Activated CD8-positive, alpha-beta memory T cell treated with anti-CD3 and anti-CD28 coated beads, Interleukin-2, amount 50 U/mL, for 24 hours (primary cell): ENCODE results near the gene AP2M1.
"Not testable (repeated sequence)": the region's sequence is repeated elsewhere in the genome, so short reads cannot be mapped to it uniquely, and the experiment has no call there.

Source experiments
- DNase-seq: peaks from one replicate; pipeline ENCODE4 v3.0.0-alpha.2; 2020; ENCODE audit errors: extremely low read depth

Gene AP2M1

DNA sequence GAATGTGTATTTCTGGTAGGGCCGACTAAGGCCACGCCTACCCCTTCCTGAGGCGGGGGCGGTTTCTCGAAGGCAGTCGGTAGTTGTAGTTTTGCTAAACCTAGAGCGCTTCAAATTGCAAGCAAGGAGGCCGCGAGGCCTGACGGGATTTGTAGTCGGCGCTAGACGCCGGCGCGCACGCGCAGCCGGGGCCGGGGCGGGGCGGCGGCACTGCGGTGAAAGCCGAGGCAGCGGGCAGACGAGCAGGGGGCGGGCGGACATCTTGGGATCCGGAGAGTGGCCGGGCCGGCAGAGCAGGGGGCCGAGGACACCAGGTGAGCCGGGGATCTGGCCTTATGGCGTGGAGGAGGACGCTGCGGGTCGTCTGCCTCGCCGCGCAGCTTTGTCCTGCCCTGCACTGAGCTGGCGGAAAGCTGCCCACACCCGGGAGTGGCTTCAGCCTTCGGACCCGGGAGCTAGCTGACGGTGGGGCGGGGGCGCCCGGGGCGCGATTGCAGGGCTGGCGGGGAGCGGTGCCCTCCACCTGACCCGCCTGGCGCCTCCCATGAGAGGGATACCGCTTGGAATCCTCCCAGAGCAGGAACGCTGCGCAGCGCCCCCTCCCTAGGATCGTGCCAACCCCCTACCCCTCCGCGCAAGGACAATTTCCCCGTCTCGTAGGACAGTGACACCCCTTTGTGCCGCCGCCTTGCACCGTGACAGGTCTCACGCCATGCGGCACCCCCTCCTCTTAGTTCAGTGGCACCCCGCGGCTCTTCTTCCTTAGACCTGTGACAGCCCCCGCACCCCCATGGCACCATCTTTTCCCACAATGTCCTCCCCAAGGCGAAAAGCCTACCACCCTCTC is at the start of gene AP2M1:
TSS of gene AP2M1 (plus strand) at position 210 of the 847 bp plus-strand sequence. CDS start 2,139 bp downstream, outside the sequence.
- DNase-seq = peak; percentile 90

DNA sequence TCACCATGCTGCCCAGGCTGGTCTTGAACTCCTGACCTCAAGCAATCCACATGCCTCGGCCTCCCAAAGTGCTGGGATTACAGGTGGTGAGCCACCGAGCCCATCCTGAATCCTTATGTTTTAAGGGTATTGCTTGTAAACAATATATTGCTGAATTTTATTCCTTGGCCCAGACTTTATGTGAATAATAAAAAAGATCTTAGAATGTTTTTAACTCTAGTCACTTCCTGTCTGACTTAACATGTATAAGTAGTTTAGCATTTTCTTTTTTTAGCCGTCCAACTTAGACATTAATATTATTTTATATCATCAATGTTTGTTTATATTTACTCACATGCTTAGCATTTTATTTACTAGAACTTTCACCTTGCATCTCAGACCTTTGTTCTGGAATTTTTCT is 48.6 kb upstream of the AP2M1 start:
- DNase-seq = no peak

DNA sequence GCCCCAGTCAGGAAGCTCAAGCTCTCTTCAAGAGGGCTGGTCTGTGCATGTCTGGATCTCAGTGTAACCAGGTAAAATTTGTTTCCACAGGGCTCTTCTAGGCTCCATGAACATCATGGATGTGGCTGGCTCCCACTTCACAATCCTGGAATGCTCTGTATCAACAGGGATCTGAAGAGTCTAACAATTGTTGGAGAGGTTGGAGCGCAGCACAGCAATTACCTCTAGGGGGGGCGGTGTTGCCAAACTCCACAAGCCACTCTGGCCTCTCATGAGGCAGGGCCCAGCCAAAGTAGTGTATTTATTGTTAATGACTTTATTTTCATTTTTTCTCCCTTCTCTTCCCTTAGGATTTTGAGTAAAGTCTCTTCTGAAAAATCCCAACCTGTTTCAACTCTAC is 45.6 kb upstream of the AP2M1 start:
- no peak for DNase-seq

DNA sequence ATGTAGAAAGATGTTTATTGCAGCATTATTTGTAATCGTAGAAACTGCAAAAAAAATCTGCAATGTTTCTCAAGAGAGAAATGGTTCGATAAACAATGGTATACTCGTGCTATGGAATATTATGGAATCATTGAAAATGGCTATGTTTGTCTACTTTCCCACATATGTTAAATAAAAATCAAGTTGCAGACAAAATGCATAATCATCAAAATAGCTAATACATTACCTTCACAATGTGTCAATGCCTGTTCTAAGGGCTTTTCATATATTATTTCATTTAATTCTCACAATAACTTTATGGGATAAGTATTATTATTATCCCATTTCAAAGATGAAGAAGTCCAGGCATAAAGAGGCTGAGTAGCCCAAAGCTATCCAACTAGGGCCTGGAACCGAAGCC is 41.7 kb upstream of the AP2M1 start:
- no peak for DNase-seq

DNA sequence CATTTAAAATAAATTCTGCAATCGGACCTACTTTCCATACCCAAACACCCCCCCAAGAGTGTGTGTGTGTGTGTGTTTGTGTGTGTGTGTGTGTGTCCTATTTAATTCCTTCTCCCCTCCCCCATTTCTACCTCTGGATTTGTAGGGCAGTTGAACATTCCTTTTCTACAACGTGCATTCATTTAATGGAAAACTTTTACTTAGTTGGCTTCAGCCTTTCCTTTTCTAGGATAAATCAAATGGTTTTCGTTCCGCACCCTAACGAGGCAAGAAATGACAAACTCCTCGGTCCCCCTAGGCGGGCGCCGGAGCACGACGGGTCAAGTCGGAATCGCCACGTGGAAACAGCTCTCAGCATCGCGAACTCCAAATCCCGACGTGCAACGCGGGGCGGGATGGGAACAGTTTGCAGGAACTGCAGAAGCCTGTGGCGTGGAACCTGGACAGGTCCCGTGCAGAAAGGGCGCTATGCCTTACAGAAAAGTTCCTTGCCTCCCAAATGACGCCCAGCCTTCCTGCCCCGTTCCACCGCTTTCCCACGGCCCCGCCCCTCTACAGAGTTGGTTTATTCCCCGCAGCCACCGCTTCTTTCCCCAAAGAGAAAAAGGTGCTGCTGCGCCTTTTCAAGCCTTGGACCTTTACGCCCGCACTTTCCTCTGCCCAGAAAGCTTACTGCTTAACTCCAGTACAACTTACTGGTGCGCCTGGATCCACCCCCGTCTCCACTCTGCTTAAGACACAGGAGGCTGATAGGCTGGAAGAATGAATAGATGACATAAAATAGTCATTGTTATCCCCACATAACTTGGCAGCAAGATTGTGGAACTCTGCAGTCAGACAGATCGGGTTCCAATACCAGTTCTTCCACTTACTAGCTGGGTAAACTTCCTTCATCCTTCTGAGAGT is 40.6 kb upstream of the AP2M1 start:
- no peak for DNase-seq

DNA sequence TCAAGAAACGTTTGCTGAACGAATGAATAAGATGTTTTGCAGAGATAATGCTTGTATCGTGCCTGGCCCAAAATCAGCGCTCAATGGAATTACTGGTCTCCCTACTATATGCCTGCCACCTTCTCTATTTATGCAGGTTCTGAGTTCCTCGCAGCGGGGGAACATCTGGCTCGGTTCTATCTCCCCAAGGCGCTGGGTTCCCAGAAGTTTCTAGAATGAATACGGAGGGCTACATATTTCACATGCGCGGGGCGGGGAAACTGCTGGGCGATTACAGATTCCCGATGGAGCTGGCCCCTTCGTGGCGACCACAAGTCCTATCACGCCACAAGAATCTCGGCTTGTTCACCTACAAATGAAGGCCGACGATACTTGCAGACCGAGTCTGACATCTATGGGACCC is 39.9 kb upstream of the AP2M1 start:
- DNase-seq = no peak

DNA sequence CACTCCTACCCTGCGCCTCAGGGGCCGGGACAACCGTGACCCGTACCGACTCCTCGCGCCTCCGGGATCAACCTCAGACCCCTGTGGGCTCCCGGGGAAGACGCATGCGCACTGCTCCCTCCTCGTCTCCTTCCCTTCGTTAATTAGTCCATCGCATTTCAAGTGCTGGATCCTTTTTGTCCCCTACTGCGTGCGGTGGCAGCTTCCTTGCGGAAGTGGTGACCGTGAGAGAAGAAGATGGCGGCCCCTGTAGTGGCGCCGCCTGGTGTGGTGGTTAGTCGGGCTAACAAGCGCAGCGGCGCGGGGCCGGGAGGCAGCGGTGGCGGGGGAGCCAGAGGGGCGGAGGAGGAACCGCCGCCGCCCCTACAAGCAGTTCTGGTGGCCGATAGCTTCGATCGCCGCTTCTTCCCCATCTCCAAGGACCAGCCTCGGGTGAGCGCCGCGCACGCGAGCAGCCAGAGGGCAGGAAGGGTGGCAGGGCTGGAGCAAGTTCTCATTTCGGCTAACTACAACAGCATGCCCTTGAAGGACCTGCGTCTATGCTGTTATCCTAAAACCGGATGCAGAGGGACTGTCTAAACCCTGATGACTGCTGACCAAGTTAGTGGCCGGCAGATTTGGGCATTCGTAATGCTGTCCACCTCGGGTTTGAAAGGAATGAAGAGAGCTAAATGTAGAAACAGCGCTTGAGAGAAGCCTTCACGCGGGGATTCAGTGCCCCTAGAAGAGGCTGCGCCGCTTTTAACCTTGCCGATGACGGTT is 39.3 kb upstream of the AP2M1 start, which contains the start of gene EIF2B5:
TSS of gene EIF2B5 (plus strand) at position 210 of the 762 bp plus-strand sequence. CDS start at position 238, 28 bp downstream.
- peak; percentile 77 for DNase-seq

DNA sequence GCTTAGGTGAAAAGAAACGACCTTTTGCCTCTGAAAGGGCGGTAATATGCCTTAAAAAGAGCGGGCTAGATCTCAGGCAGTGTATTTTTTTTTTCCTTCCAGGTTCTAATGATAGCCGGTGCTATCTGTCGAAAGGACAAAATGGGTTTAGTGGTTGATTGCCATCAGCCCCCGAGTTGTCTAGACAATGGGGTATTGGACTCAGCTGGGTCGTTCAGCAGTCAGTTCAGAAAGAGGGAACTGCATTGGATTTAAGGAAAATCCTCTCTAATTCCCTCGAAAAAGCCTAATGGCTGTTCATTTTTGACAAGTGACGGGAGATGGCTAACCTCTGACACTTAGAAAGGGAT is 38.8 kb upstream of the AP2M1 start:
- DNase-seq = no peak

DNA sequence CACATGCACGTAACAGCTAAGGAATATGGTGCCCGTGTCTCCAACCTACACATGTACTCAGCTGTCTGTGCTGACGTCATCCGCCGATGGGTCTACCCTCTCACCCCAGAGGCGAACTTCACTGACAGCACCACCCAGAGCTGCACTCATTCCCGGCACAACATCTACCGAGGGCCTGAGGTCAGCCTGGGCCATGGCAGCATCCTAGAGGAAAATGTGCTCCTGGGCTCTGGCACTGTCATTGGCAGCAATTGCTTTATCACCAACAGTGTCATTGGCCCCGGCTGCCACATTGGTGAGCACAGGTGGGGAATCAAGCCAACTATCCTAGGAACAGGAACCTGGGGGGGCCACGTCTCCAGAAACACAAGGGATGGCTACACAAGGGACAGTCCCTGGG is 34.2 kb upstream of the AP2M1 start:
- no peak for DNase-seq

DNA sequence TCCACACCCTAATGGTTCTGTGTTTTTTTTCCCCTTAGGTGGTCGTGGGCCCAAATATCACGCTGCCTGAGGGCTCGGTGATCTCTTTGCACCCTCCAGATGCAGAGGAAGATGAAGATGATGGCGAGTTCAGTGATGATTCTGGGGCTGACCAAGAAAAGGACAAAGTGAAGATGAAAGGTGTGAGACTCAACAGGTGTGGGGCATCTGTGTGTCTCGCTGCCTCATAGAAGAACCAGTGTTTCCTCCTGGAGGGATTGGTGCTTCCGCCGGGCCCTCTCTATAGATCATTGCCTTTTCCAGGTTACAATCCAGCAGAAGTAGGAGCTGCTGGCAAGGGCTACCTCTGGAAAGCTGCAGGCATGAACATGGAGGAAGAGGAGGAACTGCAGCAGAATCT is 32.5 kb upstream of the AP2M1 start:
- DNase-seq = no peak

DNA sequence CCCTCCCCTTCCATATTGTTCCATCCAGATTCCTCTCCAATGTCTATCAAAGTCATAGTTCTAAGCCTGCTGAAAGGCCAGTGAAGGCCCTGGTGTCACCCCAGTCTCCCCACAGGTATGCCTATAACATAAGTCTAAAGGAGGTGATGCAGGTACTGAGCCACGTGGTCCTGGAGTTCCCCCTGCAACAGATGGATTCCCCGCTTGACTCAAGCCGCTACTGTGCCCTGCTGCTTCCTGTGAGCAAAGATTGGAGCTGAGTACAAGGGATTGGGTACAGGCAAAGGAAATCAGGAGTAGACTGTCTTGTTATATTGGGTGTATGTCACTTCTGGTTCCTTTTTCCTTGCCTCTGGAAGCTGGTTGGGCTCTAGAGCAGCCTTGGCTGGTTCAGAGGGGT is 31.3 kb upstream of the AP2M1 start:
- DNase-seq = no peak

DNA sequence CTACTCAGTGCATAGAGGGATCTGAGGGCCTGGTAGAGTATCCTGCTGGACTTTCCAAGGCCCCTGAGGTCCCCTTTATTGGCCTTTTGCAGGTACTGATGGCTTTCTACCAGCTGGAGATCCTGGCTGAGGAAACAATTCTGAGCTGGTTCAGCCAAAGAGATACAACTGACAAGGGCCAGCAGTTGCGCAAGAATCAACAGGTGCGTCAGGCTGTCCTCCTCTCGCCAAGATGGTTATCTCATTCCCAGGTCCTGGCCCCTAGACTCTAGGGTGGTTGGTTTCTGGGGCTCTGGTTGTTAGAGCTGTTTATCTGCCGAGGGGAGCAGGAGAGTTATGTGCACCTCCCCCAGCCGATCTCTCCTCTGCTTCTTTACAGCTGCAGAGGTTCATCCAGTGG is 30.1 kb upstream of the AP2M1 start:
- no peak for DNase-seq

DNA sequence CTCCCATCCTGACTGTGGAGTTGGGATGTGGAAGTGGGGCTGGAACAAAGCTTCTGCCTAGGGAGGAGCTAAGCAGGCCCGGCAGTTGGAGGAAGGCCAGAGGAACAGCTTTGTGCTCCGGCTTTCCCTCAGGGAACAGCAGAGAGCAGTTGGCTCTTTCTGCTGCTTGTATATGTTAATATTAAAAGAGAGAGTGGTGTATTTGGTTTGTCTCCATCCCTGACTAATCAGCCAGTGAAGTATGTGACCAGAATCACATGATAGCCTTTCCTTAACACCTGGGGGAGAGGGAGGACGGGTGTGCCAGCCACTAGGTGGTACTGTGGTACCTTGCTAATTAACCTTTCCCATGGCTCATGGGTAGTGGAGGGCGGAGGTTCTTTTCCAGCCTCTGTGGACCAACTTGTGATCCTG is 29.5 kb upstream of the AP2M1 start:
- no peak for DNase-seq

DNA sequence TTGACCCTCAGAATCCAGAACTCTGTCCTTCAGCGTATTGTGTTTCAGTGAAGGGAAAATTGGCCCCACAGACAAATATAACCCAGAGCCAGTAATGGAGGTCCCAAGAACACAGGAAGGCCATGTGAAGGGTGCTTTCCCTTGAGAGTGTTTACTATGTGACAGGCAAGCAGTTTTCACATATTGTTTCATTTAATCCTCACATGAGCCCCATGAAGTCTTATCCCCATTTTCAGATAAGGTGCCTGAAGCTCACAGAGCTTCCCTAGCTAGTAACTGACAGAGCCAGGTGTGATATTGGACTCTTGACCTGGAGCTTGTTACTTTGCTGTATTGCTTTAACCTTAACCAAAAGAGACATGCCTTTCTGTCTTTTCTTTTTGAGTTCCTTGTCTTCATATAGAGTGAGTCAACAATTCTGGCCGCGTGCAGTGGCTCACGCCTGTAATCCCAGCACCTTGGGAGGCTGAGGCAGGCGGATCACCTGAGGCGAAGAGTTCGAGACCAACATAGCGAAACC is 28.8 kb upstream of the AP2M1 start:
- DNase-seq = no peak

DNA sequence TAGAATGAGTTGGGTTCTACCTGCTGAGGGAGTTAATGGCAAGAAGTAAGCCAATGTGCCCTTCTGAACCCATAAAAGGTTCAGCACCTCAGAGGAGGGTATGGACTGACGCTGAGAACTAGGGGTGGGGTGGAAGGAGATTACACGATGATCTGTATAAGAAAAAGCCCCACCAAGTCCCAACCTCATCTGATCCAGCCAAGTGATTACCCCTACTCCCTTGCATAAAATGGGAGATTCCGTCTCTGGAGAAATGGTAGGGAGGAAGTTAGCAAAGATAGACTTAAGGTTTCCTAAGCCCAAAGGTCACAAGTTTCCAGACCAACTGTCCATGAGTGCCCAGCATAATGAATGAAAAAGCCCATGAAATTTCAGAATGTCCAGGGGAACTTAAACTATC is 26.6 kb upstream of the AP2M1 start:
- DNase-seq = no peak

DNA sequence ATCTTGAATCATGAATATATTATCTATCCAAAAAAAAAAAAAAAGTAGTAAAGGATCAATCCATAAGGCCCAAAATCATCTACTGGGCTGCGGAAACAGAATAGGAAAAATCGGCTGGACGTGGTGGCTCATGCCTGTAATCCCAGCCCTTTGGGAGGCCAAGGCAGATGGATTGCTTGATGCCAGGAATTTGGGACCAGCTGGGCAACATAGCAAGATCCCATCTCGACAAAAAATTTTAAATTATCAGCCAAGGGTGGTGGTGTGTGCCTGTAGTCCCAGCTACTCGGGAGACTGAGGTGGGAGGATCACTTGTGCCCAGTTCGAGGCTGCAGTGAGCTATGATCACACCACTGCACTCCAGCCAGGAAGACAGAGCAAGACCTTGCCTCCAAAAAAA is 25.5 kb upstream of the AP2M1 start:
- no peak for DNase-seq

DNA sequence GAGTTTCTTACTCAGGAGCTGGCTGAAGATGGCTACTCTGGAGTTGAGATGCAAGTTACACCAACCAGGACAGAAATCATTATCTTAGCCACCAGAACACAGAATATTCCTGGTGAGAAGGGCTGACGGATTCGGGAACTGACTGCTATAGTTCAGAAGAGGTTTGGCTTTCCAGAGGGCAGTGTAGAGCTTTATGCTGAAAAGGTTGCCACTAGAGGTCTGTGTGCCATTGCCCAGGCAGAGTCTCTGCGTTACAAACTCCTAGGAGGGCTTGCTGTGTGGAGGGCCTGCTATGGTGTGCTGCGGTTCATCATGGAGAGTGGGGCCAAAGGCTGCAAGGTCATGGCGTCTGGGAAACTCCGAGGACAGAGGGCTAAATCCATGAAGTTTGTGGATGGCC is 24.9 kb upstream of the AP2M1 start:
- DNase-seq = not testable (repeated sequence)

DNA sequence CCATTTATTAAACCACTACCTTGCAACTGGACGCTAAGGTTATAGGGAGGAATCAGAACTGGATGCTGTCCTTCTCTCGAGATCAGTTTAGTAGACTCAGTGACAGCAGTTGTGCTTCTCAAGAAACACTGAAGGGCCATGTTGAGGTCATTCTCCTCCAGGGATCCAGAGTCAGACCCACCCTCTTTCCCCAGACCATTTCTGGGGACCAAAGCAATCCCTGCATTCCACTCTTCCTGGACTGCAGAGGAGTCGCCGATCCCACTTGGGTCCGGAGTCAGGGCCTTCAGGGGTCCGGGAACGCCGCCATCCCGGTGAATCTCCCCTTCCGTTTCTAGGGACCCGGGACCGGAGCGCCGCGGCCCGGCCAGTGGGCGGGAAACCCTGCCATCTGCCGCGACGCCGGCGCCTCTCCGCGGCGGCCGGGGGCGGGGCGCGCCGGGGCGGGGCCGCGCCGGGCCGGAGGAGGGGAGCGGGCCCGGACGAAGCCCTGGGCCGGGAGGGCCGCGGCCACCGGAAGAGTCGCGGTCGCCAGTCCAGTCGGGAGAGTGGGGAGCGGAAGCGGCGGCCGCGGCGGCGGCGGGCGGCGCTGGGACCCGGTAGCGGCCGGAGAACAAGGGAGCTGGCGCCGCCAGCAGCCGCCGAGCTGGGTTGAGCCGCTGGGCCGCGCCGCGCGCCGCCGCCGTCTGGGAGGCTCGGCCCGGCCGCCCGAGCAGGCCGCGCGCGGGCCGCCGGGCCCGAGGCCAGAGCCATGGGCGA is 19.6 kb upstream of the AP2M1 start, which contains the start of gene DVL3:
TSS of gene DVL3 (plus strand) at position 493 of the 759 bp plus-strand sequence. CDS start at position 752, 259 bp downstream.
- DNase-seq = no peak

DNA sequence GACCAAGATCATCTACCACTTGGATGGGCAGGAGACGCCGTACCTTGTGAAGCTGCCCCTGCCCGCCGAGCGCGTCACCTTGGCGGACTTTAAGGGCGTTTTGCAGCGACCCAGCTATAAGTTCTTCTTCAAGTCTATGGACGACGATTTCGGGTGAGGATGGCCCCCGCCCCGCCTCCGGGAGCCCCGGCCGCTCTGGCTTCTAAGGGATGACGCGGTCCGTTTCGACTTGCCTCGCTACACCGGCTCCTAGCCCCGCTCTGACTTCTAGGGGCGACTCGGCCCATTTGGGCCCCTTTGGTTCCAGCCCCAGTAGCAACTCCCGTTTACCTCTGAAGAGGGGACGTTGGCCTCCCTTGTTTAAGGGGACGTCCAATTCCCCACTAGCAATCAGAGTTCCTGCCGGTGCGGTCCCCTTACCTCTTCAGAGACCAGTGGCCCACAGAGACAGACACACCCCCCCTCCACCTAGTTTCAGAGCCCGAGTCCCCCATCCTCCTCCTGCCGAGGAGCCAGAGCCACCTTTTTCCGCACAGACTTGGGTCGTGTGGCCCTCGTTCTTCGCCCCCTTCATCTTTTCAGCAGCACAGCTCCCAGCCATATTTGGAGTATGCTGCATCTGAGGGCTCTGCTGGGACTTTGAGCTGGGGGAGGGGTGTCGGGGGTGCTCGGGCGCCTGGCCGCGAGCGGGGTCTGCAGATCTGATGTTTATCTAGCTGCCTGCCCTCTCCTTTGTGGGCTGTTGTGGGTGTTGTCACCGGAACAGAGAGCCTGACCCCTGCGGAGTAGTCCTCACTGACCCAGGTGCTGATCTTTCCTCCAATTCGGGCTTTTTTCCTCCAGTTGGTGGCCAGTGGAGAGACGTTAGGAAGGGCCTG is 18.8 kb upstream of the AP2M1 start:
- no peak for DNase-seq

DNA sequence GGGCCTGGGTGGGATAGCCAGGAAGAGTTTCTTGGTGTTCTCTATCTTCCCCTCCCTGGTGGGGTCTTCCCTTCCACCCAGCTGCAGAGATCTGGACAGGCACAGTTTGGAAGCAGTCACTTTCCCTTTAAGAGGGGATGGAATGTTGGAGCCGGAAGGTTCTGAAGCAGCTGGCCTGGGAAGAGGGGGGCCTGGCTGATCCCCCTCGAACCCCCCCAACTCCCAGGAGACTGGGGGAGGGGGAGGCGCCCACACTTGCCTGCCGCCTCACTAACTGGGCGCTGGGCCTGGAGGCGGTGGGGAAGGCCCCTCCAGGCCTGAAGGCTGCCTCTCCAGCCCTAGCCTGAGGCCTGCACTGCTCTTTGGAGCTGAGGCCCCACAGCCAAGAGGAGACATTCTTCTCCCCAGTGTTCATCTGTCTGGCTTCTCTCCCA is 18.1 kb upstream of the AP2M1 start:
- no peak for DNase-seq
